Colon (tissue), 2 donors: ENCODE results near the gene HSPB7.
"Not testable (repeated sequence)": the region's sequence is repeated elsewhere in the genome, so short reads cannot be mapped to it uniquely, and the experiment has no call there.

ENCODE experiments used
- FAIRE-seq: peaks from 2 replicates; lab custom pipeline; 2012; peaks lifted over from hg19 to GRCh38; lab: Jason Lieb, UNC
- donor health status: control.
- donor health status: control.

HSPB7 gene

DNA sequence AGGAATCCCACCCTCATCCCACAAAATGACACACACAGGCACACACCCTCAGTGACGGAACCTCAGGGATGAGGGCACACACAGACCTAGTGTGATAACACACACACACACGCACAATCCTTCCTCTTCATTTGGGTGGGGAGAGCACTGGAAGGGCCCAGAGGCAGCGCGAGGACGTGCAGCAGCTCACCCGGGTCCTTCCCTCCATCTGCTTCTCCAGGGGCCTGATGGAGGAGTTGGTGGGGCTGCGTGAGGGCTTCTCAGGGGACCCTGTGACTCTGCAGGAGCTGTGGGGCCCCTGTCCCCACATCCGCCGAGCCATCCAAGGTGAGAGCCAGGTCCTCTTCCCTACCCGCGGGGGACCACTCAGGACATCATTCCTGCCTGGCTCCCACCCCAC lies 4.5 kb upstream of the HSPB7 start:
- FAIRE-seq = no peak

- no peak for FAIRE-seq
These were observed 3.8 kb upstream of the HSPB7 start, which contains the start of gene CLCNKA for GRCh38 chr1:16021681-16022080. Gene CLCNKA (plus strand): TSS chr1:16022036. CDS start chr1:16022620, 584 bp downstream.

DNA sequence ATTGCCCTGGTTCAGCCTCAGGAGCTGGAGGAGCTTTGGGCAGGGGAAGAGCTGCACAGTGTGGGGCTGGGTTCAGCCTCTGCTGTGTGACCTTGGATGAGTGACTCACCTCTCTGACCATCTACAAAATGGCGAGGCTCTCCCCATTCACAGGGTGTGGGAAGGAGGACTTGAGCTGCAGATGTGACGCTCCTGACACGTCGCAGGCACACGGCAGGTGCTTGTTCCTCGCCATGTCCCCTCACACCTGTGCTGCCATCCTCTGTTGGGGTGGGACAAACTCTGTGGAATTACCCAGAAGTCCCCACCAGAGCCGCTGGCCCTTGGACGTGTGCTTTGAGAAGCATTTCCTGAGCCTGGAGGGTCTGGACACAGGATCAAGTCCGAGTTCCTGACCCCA lies 3.0 kb upstream of the HSPB7 start:
- not testable (repeated sequence) for FAIRE-seq

DNA sequence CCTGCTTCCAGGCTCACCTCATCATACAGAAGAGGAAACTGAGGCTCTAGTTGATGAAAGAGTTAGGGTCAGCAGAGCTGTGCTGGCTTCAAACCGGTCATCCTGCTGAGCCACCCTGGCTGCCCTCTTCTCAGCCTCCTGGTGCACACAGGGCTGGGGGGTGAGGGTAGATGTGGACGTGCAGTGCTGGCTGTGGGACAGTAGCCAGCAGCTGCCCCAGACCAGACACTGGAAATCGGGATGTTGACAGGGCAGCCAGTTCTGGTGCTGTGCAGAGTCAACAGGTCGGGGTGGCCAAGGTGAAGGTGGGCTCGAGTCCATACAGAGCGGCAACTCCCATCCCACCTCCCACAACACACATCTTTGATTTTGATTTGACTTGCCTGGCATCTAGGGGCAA lies 2.5 kb upstream of the HSPB7 start:
- no peak for FAIRE-seq

GRCh38 chr1:16019644-16020277 lies 1.9 kb upstream of the HSPB7 start:
- no peak for FAIRE-seq

GRCh38 chr1:16018749-16019643 lies 1.2 kb upstream of the HSPB7 start:
- FAIRE-seq = no peak

- FAIRE-seq = no peak
These were observed 465 bp upstream of the HSPB7 start for GRCh38 chr1:16018308-16018707.

DNA sequence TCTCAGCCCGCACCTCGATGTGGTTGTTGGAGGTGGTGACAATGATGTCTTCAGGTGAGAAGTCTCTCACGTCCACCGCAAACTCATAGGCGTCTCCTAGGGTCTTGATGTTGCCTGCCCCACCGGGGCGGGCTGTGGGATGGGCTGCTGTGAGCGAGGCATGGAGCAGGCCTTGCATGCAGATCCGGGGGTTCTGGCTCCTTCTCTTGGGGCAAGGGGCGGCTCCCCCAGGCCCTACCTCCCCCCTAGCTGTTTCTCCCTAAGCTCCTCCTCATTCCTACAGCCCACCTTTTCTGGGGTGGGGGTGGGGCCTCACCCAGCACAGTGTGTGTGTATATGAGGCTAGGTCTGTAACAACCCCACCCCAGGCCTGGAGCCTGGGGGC lies 775 bp downstream of the HSPB7 start:
- no peak for FAIRE-seq

- no peak for FAIRE-seq
These were observed 1.6 kb downstream of the HSPB7 start for GRCh38 chr1:16015960-16016901.

- no peak for FAIRE-seq
These were observed 2.4 kb downstream of the HSPB7 start for GRCh38 chr1:16015491-16015890.

DNA sequence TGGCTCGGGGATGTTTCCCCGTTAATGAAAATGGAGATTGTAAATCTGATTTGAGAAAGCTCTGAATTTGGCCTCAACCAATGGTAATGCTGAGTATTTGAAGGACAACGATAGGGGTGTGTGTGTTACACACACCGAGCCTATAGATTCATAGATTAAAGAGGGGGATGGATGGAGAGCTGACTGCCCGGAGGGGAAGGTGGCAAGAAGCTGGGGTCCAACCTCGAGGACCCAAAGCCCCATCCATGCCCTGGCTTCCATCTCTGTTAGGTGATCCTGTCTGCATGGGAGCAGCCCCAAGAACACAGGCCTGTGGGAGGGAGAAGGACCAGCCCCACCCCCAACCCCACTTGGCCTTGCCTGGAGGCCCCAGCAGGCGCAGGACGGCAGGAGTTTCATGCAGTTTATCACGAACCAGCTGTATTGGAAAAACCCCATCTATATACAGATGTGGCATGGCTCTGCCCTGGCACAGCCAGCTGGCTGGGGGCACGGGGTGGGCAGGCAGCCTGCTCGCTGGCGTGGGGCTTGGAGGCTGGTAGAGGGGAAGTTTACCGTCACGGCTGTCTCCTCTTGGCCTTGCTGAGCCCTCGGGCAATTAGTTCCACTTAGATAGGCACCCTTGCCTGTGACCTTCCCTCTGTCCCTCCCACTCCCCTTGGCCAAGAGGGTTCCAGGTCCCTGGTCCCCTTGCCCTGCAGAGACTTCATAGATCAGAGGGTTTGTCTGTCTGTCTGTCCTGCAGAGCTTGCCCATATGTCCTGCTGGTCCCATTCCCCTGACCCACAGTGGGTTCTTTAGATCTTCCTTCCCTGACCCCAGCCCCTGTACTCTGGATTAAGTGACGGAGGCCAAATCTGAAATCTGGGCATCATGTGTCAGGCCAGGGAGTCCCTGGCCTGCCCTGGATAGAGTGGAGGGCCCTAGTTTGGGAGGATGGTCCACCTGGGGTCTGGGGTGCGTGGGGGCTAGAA lies 3.0 kb downstream of the HSPB7 start:
- no peak for FAIRE-seq

GRCh38 chr1:16013908-16014258 lies 4.0 kb downstream of the HSPB7 start:
- no peak for FAIRE-seq

DNA sequence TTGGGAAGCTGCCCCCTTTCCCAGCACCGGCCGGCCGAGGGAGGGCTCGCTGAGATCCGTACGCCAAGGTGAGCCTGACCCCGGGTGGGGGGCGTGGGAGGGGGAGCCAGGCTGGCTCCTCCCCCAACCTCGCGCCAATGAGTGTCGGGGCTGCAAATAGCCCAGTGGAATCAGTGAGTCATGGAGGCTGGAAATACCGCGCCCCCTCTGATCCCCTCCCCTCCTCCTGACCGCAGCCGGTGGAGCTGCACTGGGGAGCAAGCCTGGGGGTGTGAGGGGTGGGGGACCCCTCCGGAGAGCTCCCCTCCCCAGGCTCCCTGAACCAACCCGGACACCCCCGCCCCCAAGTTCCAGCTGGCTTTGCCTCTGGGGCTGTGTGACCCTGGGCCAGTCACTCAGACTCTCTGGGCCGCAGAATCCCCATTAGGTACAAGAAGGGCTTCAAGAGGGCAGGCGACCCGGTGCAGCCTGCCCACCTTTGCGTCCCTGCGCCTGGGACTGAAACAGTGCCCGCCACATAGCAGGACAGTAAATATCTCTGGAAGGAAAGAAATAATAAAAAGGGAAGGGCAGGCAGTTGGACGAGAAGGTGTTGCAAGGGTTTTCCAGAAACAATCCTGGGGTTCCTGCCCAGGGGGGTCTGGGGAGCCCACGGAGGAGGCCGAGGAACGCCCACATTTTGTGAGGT lies 4.5 kb downstream of the HSPB7 start:
- FAIRE-seq = no peak

- FAIRE-seq = no peak
These were observed 5.1 kb downstream of the HSPB7 start for GRCh38 chr1:16012590-16013219.

DNA sequence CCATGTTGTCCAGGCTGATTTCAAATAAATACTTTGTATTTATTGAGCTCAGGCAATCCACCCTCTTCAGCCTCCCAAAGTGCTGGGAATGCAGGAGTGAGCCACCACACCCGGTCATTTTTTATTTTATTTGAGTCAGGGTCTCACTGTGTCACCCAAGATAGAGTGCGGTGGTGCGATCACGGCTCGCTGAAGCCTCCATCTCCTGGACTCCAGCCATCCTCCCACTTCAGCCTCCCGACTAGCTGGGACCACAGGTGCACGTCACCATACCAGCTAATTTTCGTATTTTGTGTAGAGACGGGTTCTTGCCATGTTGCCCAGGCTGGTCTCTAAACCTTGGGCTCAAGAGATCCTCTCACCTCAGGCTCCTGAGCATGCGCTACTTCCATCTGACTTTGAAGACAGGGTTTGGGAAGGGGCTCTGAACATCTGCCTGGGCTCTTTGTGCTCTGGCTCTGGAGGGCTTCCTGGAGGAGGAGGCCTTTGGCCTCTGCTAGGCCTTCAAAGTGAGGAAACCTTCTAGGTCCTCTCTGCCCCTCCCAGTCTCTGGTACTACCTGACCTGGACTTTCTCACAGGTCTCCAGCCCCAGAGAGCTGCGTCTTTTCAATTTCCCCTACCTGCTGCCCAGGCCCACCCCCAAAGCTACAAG lies 5.8 kb downstream of the HSPB7 start:
- FAIRE-seq = no peak

- FAIRE-seq = no peak
These were observed 7.0 kb downstream of the HSPB7 start for GRCh38 chr1:16010837-16011236.

DNA sequence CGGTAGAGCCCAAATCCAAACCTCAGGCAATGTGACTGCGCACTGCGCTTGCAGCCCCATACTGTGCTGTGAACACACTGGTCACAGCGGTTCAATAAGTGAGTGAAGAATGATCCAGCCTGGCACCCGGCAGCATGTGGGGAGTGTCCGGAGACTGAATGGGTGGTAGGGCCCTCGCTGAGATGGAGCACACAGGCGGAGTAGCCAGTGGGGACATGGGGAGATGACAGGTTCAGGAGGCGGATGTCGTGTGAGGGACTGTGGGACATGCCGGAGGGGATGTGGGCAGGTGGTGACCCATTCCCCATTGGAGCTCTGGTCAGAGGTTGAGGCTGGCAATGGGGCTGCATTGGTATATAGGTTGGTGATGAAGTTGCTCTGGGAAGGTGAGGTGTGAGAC lies 8.2 kb downstream of the HSPB7 start:
- FAIRE-seq = no peak

- no peak for FAIRE-seq
These were observed 8.8 kb downstream of the HSPB7 start for GRCh38 chr1:16009030-16009460.

- FAIRE-seq = no peak
These were observed 10.0 kb downstream of the HSPB7 start for GRCh38 chr1:16007671-16008341.
